K562 (cell line): ENCODE results near the gene TULP4. TPM values are rescaled to one million over a fixed set of nuclear protein-coding genes. Genes with fewer than 3 reads are reported as not detected.

Experiments used
- AFF4 ChIP-seq: sonication (generic); formaldehyde crosslinking; IDR thresholded peaks from 2 replicates; pipeline ENCODE4 v1.8.0; 2023; ENCODE audit warnings: mild to moderate bottlenecking, missing genetic modification reagents
- ARID1B ChIP-seq: fragments of 450-650 bp; IDR thresholded peaks from 2 replicates; pipeline ENCODE4 v1.6.1; 2016; ENCODE audit warnings: antibody characterized with exemption, mild to moderate bottlenecking, inconsistent platforms
- CBFA2T2 ChIP-seq: fragments of 450-650 bp; conservative IDR thresholded peaks from 2 replicates; pipeline ENCODE4 v1.6.1; 2017; ENCODE audit warnings: mild to moderate bottlenecking
- ETV6 ChIP-seq, 3 experiments: fragments of 150-350 bp in 1 of 3; sonication (generic) in 1 of 3; formaldehyde crosslinking in 1 of 3; IDR thresholded peaks; 2 replicates each; pipeline versions ENCODE4 v1.6.1 to v1.8.0; 2014 to 2022; ENCODE audit warnings: borderline replicate concordance in 2 of 3, low read depth in 2 of 3, antibody characterized with exemption in 1 of 3, low read length in 1 of 3, mild to moderate bottlenecking in 1 of 3, missing genetic modification reagents in 1 of 3
- FOXM1 ChIP-seq, 2 experiments: fragments of 450-650 bp in 1 of 2; sonication (generic) in 1 of 2; formaldehyde crosslinking in 1 of 2; IDR thresholded peaks; 2 replicates each; pipeline versions ENCODE4 v1.6.1 to v1.9.0; 2017 to 2022; ENCODE audit warnings: low read depth in 2 of 2, mild to moderate bottlenecking in 2 of 2, missing genetic modification reagents in 1 of 2, moderate library complexity in 1 of 2
- GATA2 ChIP-seq: sonication (generic); formaldehyde crosslinking; IDR thresholded peaks from 2 replicates; pipeline ENCODE4 v1.4.0; 2020; ENCODE audit warnings: mild to moderate bottlenecking, missing genetic modification reagents
- HLTF ChIP-seq: fragments of 450-650 bp; IDR thresholded peaks from 2 replicates; pipeline ENCODE4 v1.6.1; 2016
- HNRNPK ChIP-seq: fragments of 200-400 bp; formaldehyde crosslinking; IDR thresholded peaks from one replicate; pipeline ENCODE4 v1.6.1; 2018; ENCODE audit warnings: mild to moderate bottlenecking, low read depth, low read length; ENCODE audit not compliant: poor library complexity, severe bottlenecking
- JUND ChIP-seq, 2 experiments: IDR thresholded peaks; 2 replicates in 1 of 2; 3 replicates in 1 of 2; pipeline ENCODE4 v1.6.1; 2011; ENCODE audit warnings: borderline replicate concordance in 2 of 2, low read depth in 2 of 2, low read length in 2 of 2, improper control_type of control experiment in 1 of 2, missing biosample characterization in 1 of 2, missing genetic modification characterization in 1 of 2, missing genetic modification reagents in 1 of 2
- L3MBTL2 ChIP-seq: fragments of 450-650 bp; IDR thresholded peaks from 2 replicates; pipeline ENCODE4 v1.6.1; 2016; ENCODE audit warnings: mild to moderate bottlenecking, moderate library complexity
- MCM2 ChIP-seq: fragments of 450-650 bp; IDR thresholded peaks from 2 replicates; pipeline ENCODE4 v1.6.1; 2017; ENCODE audit warnings: low read depth, mild to moderate bottlenecking
- MEF2A ChIP-seq: IDR thresholded peaks from 2 replicates; pipeline ENCODE4 v1.6.1; 2011; ENCODE audit warnings: low read depth, mild to moderate bottlenecking, low read length, moderate library complexity; ENCODE audit not compliant: control insufficient read depth
- MTA2 ChIP-seq: fragments of 450-650 bp; IDR thresholded peaks from 2 replicates; pipeline ENCODE4 v1.6.1; 2016; ENCODE audit warnings: low read depth
- NELFE ChIP-seq: IDR thresholded peaks from 2 replicates; pipeline ENCODE4 v1.6.1; 2011; ENCODE audit warnings: mild to moderate bottlenecking; ENCODE audit not compliant: insufficient read depth, insufficient read length
- NFRKB ChIP-seq: fragments of 450-650 bp; IDR thresholded peaks from 2 replicates; pipeline ENCODE4 v1.6.1; 2016; ENCODE audit warnings: low read depth
- POLR2AphosphoS5 ChIP-seq: IDR thresholded peaks from 2 replicates; pipeline ENCODE4 v1.6.1; 2011; ENCODE audit warnings: mild to moderate bottlenecking, low read depth, low read length, moderate library complexity; ENCODE audit not compliant: control insufficient read depth, insufficient read depth
- PREB ChIP-seq: sonication (generic); formaldehyde crosslinking; IDR thresholded peaks from 2 replicates; pipeline ENCODE4 v1.8.1; 2023; ENCODE audit warnings: mild to moderate bottlenecking, missing genetic modification reagents
- SMAD1 ChIP-seq: fragments of 150-350 bp; IDR thresholded peaks from 2 replicates; pipeline ENCODE4 v1.6.1; 2014; ENCODE audit warnings: low read length, low read depth; ENCODE audit not compliant: partially characterized antibody
- SPI1 ChIP-seq: IDR thresholded peaks from 2 replicates; pipeline ENCODE4 v1.6.1; 2011; ENCODE audit warnings: low read depth, low read length, control low read depth, borderline replicate concordance
- TAL1 ChIP-seq: fragments of 450-650 bp; IDR thresholded peaks from 2 replicates; pipeline ENCODE4 v1.6.1; 2016; ENCODE audit warnings: mild to moderate bottlenecking
- TBL1XR1 ChIP-seq, 2 experiments: IDR thresholded peaks; 2 replicates each; pipeline ENCODE4 v1.6.1; 2012; ENCODE audit warnings: improper control_type of control experiment in 2 of 2, low read length in 2 of 2, mild to moderate bottlenecking in 1 of 2
- TFAP4 ChIP-seq: sonication (generic); formaldehyde crosslinking; IDR thresholded peaks from 2 replicates; pipeline ENCODE4 v1.8.0; 2022; ENCODE audit warnings: missing genetic modification reagents, mild to moderate bottlenecking, moderate library complexity, borderline replicate concordance
- ZEB2 ChIP-seq: fragments of 450-650 bp; IDR thresholded peaks from 2 replicates; pipeline ENCODE4 v1.6.1; 2016
- polyA plus RNA-seq, 8 experiments: library from polyadenylated mRNA; depleted of rRNA in 4 of 8; stranded (reverse) in 5 of 8; unstranded in 3 of 8; fragments of >200 nt; fragmentation: Nextera tagmentation in 2 of 8; fragmentation: Illumina TruSeq in 1 of 8; extraction: Ambion mirVana in 2 of 8; extraction: Trizol in 1 of 8; gene quantifications; 2 replicates each; pipeline versions ENCODE4 v1.2.1 to v1.2.3, GENCODE V29; 2011 to 2014; ENCODE audit warnings: inconsistent platforms in 1 of 8, missing spikeins in 1 of 8
- total RNA-seq, 7 experiments: library from RNA; depleted of rRNA in 6 of 7; stranded (reverse); fragments of >200 nt in 6 of 7; fragmentation: Illumina TruSeq in 2 of 7; extraction: Trizol in 2 of 7; gene quantifications; 2 replicates each; pipeline versions ENCODE4 v1.2.1 to v1.2.3, GENCODE V29; 2011 to 2021; ENCODE audit warnings: low replicate concordance in 1 of 7

TULP4 gene
- total and polyA plus RNA-seq, 9 of the 15 experiments (the other 6 are each of a cell fraction or from before 2014, with no cell fraction given), result 1.2 to 50.4 (median 11.0) TPM

GRCh38 chr6:158409451-158409850 is 97.2 kb downstream of the TULP4 start (continued):
- TF ChIP-seq AFF4 (no peak), TAL1 (peak; percentile 73), PREB (CRISPR knock-in tag) (no peak), POLR2AphosphoS5 (peak; percentile 74), FOXM1 (IDR thresholded peaks at IDR 0.05; ENCODE audit: low read depth) (peak; percentile 56), FOXM1 (CRISPR knock-in tag; IDR thresholded peaks at IDR 0.05; ENCODE audit: low read depth) (no peak), MTA2 (peak; percentile 13; the same call in 1 of the 2 replicates), NFRKB (no peak), HLTF (no peak), SMAD1 (no peak), ETV6 (IDR thresholded peaks at IDR 0.05; ENCODE audit: borderline replicate concordance in 1 of 2, low read depth in 2 of 2, low read length in 1 of 2) (peak in 1 of 2 experiments; percentile 68; a peak in 1 of 4 replicates), ETV6 (CRISPR knock-in tag; IDR thresholded peaks at IDR 0.05; ENCODE audit: borderline replicate concordance) (no peak), ARID1B (peak; percentile 86), SPI1 (peak; percentile 46; the same call in 1 of the 2 replicates), JUND (IDR thresholded peaks at IDR 0.05; ENCODE audit: borderline replicate concordance, low read depth, low read length) (peak; percentile 5; the same call in 1 of the 2 replicates), JUND (tag; IDR thresholded peaks at IDR 0.05; ENCODE audit: borderline replicate concordance, low read depth, low read length) (no peak), L3MBTL2 (0 out of 2 replicates have a peak, but pooled peaks have one; percentile 23), MCM2 (no peak), CBFA2T2 (peak; percentile 82), NELFE (no peak), MEF2A (peak; percentile 56; the same call in 1 of the 2 replicates), TFAP4 (CRISPR knock-in tag) (peak; percentile 73), ZEB2 (no peak), GATA2 (CRISPR knock-in tag) (peak; percentile 48; the same call in 1 of the 2 replicates), TBL1XR1 (IDR thresholded peaks at IDR 0.05; ENCODE audit: low read length in 2 of 2) (peak in 1 of 2 experiments; percentile 29; a peak in 1 of 4 replicates), HNRNPK (no peak)
